K562 (cell line): ENCODE measurements around the gene CPTP. TPM values are rescaled to one million over a fixed set of nuclear protein-coding genes. Genes with fewer than 3 reads are reported as not detected.

ENCODE experiments used
- ATAC-seq: fragments of 200-7000 bp; cut with Tn5 transposase; 3 replicates; pipeline ENCODE4 v1.9.1; 2020; ENCODE audit warnings: moderate library complexity
- BruUV-seq: library from RNA; stranded (reverse); fragments of 400-500 nt; replicated peaks from 2 replicates; lab custom pipeline; 2021; lab: Mats Ljungman, UMichigan
- CTCF ChIA-PET: fragments of 300-600 bp; formaldehyde crosslinking; extraction: SDS; loops from one replicate; lab custom pipeline; 2021; ENCODE audit warnings: low intra/inter-chr PET ratio; lab: Yijun Ruan, JAX
- POLR2A ChIA-PET: fragments of 300-600, 350-650 bp; sonication (Branson Sonifier 250); formaldehyde crosslinking; extraction: SDS; loops from one replicate; lab custom pipeline; 2021; ENCODE audit warnings: antibody characterized with exemption, inconsistent platforms; lab: Yijun Ruan, JAX
- DNase-seq, 4 experiments: peaks; one replicate each; pipeline versions ENCODE4 v3.0.0 to v3.0.0-alpha.2; 2011 to 2018; ENCODE audit warnings: low spot score in 3 of 4, mixed read lengths in 3 of 4; ENCODE audit errors: extremely low read depth in 1 of 4
- FAIRE-seq: peaks from 2 replicates; lab custom pipeline; 2011; peaks lifted over from hg19 to GRCh38; lab: Jason Lieb, UNC
- H2AFZ ChIP-seq: 2 replicates; pipeline ENCODE4 v1.6.0; 2011; ENCODE audit warnings: low read depth, low read length, control low read depth, inconsistent platforms
- H3K27ac ChIP-seq: fragments of 200-600 bp; 3 replicates; pipeline ENCODE4 v1.8.0; 2011; ENCODE audit warnings: low read depth, mild to moderate bottlenecking, control low read depth, inconsistent platforms, low read length, moderate library complexity, mixed read lengths; ENCODE audit errors: extremely low read depth
- H3K27me3 ChIP-seq, 2 experiments: fragments of 300-600 bp in 1 of 2; 2 replicates in 1 of 2; 3 replicates in 1 of 2; pipeline versions ENCODE4 v1.6.0 to v1.8.0; 2011; ENCODE audit warnings: inconsistent platforms in 2 of 2, low read length in 2 of 2, mild to moderate bottlenecking in 1 of 2, mixed read lengths in 1 of 2, moderate library complexity in 1 of 2; ENCODE audit not compliant: control insufficient read depth in 2 of 2, insufficient read depth in 2 of 2
- H3K36me3 ChIP-seq: fragments of 300-600 bp; 3 replicates; pipeline ENCODE4 v1.8.0; 2011; ENCODE audit warnings: mild to moderate bottlenecking, low read length, inconsistent platforms; ENCODE audit not compliant: control insufficient read depth, insufficient read depth
- H3K4me1 ChIP-seq, 2 experiments: fragments of 200-600 bp in 1 of 2; replicated peaks in 1 of 2; 2 replicates in 1 of 2; 3 replicates in 1 of 2; pipeline versions ENCODE4 v1.5.1 to v1.8.0; 2011; ENCODE audit warnings: inconsistent platforms in 2 of 2, low read length in 2 of 2, mild to moderate bottlenecking in 1 of 2, mixed read lengths in 1 of 2, moderate library complexity in 1 of 2; ENCODE audit not compliant: control insufficient read depth in 2 of 2, insufficient read depth in 2 of 2
- H3K4me2 ChIP-seq: 2 replicates; pipeline ENCODE4 v1.6.1; 2011; ENCODE audit warnings: low read length, control low read depth, inconsistent platforms, mixed read lengths; ENCODE audit not compliant: insufficient read depth
- H3K4me3 ChIP-seq: fragments of 200-600 bp; sonication (generic), shearing (Covaris generic); 2 replicates; pipeline ENCODE4 v1.5.1; 2016; ENCODE audit warnings: control low read depth, inconsistent platforms
- H3K79me2 ChIP-seq: fragments of 200-600 bp; 3 replicates; pipeline ENCODE4 v1.8.0; 2011; ENCODE audit warnings: low read length, inconsistent platforms; ENCODE audit not compliant: control insufficient read depth, insufficient read depth
- H3K9ac ChIP-seq, 2 experiments: 2 replicates each; pipeline versions ENCODE4 v1.6.0 to v1.6.1; 2011; ENCODE audit warnings: low read depth in 2 of 2, low read length in 2 of 2, control low read depth in 1 of 2, inconsistent platforms in 1 of 2, mild to moderate bottlenecking in 1 of 2, mixed read lengths in 1 of 2; ENCODE audit not compliant: insufficient read depth in 1 of 2
- H3K9me1 ChIP-seq: one replicate; pipeline ENCODE4 v1.6.0; 2011; ENCODE audit warnings: inconsistent platforms, mild to moderate bottlenecking, low read length, moderate library complexity; ENCODE audit not compliant: control insufficient read depth, insufficient read depth
- H3K9me3 ChIP-seq: replicated peaks from 2 replicates; pipeline ENCODE4 v1.5.1; 2011; ENCODE audit warnings: low read depth, low read length, inconsistent platforms; ENCODE audit not compliant: control insufficient read depth, insufficient read depth
- H4K20me1 ChIP-seq: replicated peaks from 2 replicates; pipeline ENCODE4 v1.6.1; 2011; ENCODE audit warnings: low read length, inconsistent platforms, mixed read lengths; ENCODE audit not compliant: control insufficient read depth, insufficient read depth
- ARNT ChIP-seq, 2 experiments: fragments of 450-650 bp; IDR thresholded peaks; 2 replicates each; pipeline ENCODE4 v1.6.1; 2016; ENCODE audit warnings: mild to moderate bottlenecking in 1 of 2
- BCL6 ChIP-seq: fragments of 250-450 bp; sonication (Bioruptor Pico); IDR thresholded peaks from 2 replicates; pipeline ENCODE4 v1.4.0; 2020
- FOS ChIP-seq: IDR thresholded peaks from 3 replicates; pipeline ENCODE4 v1.6.1; 2011; ENCODE audit not compliant: insufficient read length; ENCODE audit errors: extremely low read depth
- WGBS: fragments of 100-300 bp; shearing (Covaris generic); methylation state at CpG from one replicate; pipeline ENCODE4 v1.1.6; 2016; ENCODE audit warnings: low coverage, mixed read lengths; ENCODE audit not compliant: insufficient coverage; ENCODE audit errors: missing lambda C conversion rate; 5-methylcytosine and 5-hydroxymethylcytosine counted together
- in situ Hi-C: fragments of 300-500 bp; cut with MboI; formaldehyde crosslinking; loops from 4 replicates; pipeline ENCODE4 v1.15.0; 2018; ENCODE audit warnings: inconsistent platforms, mixed read lengths
- intact Hi-C: fragments of 100-400 bp; cut with micrococcal nuclease; formaldehyde crosslinking; loops from 2 replicates; pipeline ENCODE4 v1.14.2; 2022
- polyA plus RNA-seq, 8 experiments: library from polyadenylated mRNA; depleted of rRNA in 4 of 8; stranded (reverse) in 5 of 8; unstranded in 3 of 8; fragments of >200 nt; fragmentation: Nextera tagmentation in 2 of 8; fragmentation: Illumina TruSeq in 1 of 8; extraction: Ambion mirVana in 2 of 8; extraction: Trizol in 1 of 8; gene quantifications; 2 replicates each; pipeline versions ENCODE4 v1.2.1 to v1.2.3, GENCODE V29; 2011 to 2014; ENCODE audit warnings: inconsistent platforms in 1 of 8, missing spikeins in 1 of 8
- total RNA-seq, 7 experiments: library from RNA; depleted of rRNA in 6 of 7; stranded (reverse); fragments of >200 nt in 6 of 7; fragmentation: Illumina TruSeq in 2 of 7; extraction: Trizol in 2 of 7; gene quantifications; 2 replicates each; pipeline versions ENCODE4 v1.2.1 to v1.2.3, GENCODE V29; 2011 to 2021; ENCODE audit warnings: low replicate concordance in 1 of 7
- TF ChIP-seq, protein P1 (sequence below): sonication (generic); formaldehyde crosslinking; IDR thresholded peaks from 2 replicates; pipeline ENCODE4 v1.8.0; 2023; ENCODE audit warnings: mild to moderate bottlenecking, missing genetic modification reagents
- TF ChIP-seq, protein P2 (sequence below): fragments of 450-650 bp; IDR thresholded peaks from 2 replicates; pipeline ENCODE4 v1.6.1; 2016; ENCODE audit warnings: borderline replicate concordance
- TF ChIP-seq, protein P3 (sequence below): fragments of 250-450 bp; sonication (Bioruptor Pico); IDR thresholded peaks from 2 replicates; pipeline ENCODE4 v1.4.0; 2020; ENCODE audit warnings: mild to moderate bottlenecking, moderate library complexity, borderline replicate concordance

Gene CPTP
- total and polyA plus RNA-seq, 9 of the 15 experiments (the other 6 are each of a cell fraction or from before 2014, with no cell fraction given): 0.11 to 25.8 (median 3.5) TPM

DNA sequence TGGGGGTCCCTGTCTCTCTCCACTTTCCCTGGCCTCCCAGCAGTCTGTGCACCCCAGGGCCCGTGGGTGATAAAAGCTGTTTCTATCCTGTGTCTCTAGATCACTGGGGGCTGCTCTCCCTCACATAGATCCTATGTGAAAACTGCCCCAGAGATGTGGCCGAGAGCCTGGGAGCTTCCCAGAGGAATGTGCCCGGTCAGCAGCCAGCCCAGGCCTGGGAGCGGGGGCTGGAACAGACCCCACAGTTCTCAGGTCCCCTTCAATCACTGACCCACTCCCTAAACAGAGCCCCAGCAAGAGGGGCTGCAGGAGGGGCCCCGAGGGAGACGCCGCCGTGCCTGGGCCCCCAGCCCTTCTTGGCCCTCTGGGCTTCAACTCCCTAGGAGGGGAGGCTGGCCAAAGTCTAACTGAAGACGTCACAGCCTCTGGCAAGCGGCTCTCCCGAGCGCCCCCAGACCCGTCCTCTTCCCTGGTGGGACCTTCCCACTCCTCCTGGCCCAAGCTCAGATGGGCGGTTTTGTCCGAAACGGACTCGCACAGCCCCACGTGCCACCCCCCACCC, 33.4 kb downstream of the CPTP start:
- no peak for TF ChIP-seq FOS
- TF ChIP-seq, protein P1, sequence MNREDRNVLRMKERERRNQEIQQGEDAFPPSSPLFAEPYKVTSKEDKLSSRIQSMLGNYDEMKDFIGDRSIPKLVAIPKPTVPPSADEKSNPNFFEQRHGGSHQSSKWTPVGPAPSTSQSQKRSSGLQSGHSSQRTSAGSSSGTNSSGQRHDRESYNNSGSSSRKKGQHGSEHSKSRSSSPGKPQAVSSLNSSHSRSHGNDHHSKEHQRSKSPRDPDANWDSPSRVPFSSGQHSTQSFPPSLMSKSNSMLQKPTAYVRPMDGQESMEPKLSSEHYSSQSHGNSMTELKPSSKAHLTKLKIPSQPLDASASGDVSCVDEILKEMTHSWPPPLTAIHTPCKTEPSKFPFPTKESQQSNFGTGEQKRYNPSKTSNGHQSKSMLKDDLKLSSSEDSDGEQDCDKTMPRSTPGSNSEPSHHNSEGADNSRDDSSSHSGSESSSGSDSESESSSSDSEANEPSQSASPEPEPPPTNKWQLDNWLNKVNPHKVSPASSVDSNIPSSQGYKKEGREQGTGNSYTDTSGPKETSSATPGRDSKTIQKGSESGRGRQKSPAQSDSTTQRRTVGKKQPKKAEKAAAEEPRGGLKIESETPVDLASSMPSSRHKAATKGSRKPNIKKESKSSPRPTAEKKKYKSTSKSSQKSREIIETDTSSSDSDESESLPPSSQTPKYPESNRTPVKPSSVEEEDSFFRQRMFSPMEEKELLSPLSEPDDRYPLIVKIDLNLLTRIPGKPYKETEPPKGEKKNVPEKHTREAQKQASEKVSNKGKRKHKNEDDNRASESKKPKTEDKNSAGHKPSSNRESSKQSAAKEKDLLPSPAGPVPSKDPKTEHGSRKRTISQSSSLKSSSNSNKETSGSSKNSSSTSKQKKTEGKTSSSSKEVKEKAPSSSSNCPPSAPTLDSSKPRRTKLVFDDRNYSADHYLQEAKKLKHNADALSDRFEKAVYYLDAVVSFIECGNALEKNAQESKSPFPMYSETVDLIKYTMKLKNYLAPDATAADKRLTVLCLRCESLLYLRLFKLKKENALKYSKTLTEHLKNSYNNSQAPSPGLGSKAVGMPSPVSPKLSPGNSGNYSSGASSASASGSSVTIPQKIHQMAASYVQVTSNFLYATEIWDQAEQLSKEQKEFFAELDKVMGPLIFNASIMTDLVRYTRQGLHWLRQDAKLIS: no peak
- 0 out of 4 replicates have a peak, but pooled peaks of 1 of the 2 experiments have one; percentile 11 for TF ChIP-seq ARNT (IDR thresholded peaks at IDR 0.05)
- TF ChIP-seq, protein P2, sequence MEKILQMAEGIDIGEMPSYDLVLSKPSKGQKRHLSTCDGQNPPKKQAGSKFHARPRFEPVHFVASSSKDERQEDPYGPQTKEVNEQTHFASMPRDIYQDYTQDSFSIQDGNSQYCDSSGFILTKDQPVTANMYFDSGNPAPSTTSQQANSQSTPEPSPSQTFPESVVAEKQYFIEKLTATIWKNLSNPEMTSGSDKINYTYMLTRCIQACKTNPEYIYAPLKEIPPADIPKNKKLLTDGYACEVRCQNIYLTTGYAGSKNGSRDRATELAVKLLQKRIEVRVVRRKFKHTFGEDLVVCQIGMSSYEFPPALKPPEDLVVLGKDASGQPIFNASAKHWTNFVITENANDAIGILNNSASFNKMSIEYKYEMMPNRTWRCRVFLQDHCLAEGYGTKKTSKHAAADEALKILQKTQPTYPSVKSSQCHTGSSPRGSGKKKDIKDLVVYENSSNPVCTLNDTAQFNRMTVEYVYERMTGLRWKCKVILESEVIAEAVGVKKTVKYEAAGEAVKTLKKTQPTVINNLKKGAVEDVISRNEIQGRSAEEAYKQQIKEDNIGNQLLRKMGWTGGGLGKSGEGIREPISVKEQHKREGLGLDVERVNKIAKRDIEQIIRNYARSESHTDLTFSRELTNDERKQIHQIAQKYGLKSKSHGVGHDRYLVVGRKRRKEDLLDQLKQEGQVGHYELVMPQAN: 0 out of 2 replicates have a peak, but pooled peaks have one; percentile 14
- TF ChIP-seq, protein P3, sequence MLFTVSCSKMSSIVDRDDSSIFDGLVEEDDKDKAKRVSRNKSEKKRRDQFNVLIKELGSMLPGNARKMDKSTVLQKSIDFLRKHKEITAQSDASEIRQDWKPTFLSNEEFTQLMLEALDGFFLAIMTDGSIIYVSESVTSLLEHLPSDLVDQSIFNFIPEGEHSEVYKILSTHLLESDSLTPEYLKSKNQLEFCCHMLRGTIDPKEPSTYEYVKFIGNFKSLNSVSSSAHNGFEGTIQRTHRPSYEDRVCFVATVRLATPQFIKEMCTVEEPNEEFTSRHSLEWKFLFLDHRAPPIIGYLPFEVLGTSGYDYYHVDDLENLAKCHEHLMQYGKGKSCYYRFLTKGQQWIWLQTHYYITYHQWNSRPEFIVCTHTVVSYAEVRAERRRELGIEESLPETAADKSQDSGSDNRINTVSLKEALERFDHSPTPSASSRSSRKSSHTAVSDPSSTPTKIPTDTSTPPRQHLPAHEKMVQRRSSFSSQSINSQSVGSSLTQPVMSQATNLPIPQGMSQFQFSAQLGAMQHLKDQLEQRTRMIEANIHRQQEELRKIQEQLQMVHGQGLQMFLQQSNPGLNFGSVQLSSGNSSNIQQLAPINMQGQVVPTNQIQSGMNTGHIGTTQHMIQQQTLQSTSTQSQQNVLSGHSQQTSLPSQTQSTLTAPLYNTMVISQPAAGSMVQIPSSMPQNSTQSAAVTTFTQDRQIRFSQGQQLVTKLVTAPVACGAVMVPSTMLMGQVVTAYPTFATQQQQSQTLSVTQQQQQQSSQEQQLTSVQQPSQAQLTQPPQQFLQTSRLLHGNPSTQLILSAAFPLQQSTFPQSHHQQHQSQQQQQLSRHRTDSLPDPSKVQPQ (CRISPR knock-in tag): no peak
- TF ChIP-seq BCL6 (CRISPR knock-in tag): no peak
- H3K4me2 ChIP-seq: peak overlapping the region; percentile 71
- POLR2A ChIA-PET: interaction anchor here (1.0 to 1.3 kb wide), 2 partner anchors 12 to 14 kb away, joined by 3 to 5 read pairs; no protein-coding TSS in a partner anchor
- peak overlapping the region; percentile 74 for H3K27ac ChIP-seq
- H3K4me1 ChIP-seq: peaks cover 19 to 86% of the 10 kb centered on the region in 2 experiments
- H2AFZ ChIP-seq: peak overlapping the region; percentile 99
- H3K79me2 ChIP-seq: peaks cover 10% of the 10 kb centered on the region; the same call in 2 of the 3 replicates
- peak overlapping the region; percentile 33 for H3K4me3 ChIP-seq
- H3K9me3 ChIP-seq: 0 out of 2 replicates have a peak, but pooled peaks cover 2% of the 10 kb centered on the region
- DNase-seq (no peak), FAIRE-seq (peak; percentile 6), ATAC-seq (peak; percentile 6)
- WGBS: 40% methylated on average over 18 of the region's 18 CpGs
- CTCF ChIA-PET: no interaction called here
- in situ Hi-C loops: no loop called here
- no peaks in the 10 kb centered on the region for H4K20me1 ChIP-seq
- no peaks in the 10 kb centered on the region for H3K36me3 ChIP-seq
- BruUV-seq: TSS peak; percentile 81
- peak overlapping the region; percentile 74 to 89 for H3K9ac ChIP-seq
- H3K27me3 ChIP-seq: no peaks in the 10 kb centered on the region; a peak in 1 of 5 replicates
- intact Hi-C loops: no loop called here
- H3K9me1 ChIP-seq: no peaks in the 10 kb centered on the region
